HTERT RPE-1 (cell line): ENCODE results near the gene SF3A1.

Experiments used
- in situ Hi-C: fragments of 300-500 bp; cut with MboI; formaldehyde crosslinking; loops from 4 replicates; pipeline ENCODE4 v1.14.3; 2020; ENCODE audit warnings: low sequenced_read_pairs

Gene SF3A1

GRCh38 chr22:30305906-30306626 is 50.6 kb downstream of the SF3A1 start:
- in situ Hi-C loops: no loop called here

GRCh38 chr22:30305519-30305905 is 51.2 kb downstream of the SF3A1 start:
- in situ Hi-C loops: no loop called here

- in situ Hi-C loops: no loop called here
These were observed 52.0 kb downstream of the SF3A1 start for GRCh38 chr22:30304495-30305244.

- in situ Hi-C loops: no loop called here
These were observed 53.9 kb downstream of the SF3A1 start for GRCh38 chr22:30302810-30303138.

- in situ Hi-C loops: no loop called here
These were observed 54.5 kb downstream of the SF3A1 start for GRCh38 chr22:30301995-30302809.

- in situ Hi-C loops: no loop called here
These were observed 57.4 kb downstream of the SF3A1 start for GRCh38 chr22:30299322-30299721.

GRCh38 chr22:30297991-30298701 is 58.5 kb downstream of the SF3A1 start:
- in situ Hi-C loops: no loop called here

- in situ Hi-C loops: no loop called here
These were observed 59.3 kb downstream of the SF3A1 start for GRCh38 chr22:30297276-30297990.

- in situ Hi-C loops: no loop called here
These were observed 59.9 kb downstream of the SF3A1 start for GRCh38 chr22:30296833-30297232.

GRCh38 chr22:30296324-30296723 is 60.4 kb downstream of the SF3A1 start:
- in situ Hi-C loops: no loop called here

- in situ Hi-C loops: no loop called here
These were observed 61.1 kb downstream of the SF3A1 start for GRCh38 chr22:30295576-30295975.

- in situ Hi-C loops: no loop called here
These were observed 61.9 kb downstream of the SF3A1 start for GRCh38 chr22:30294830-30295229.

- in situ Hi-C loops: no loop called here
These were observed 62.6 kb downstream of the SF3A1 start for GRCh38 chr22:30294066-30294465.

- in situ Hi-C loops: no loop called here
These were observed 63.7 kb downstream of the SF3A1 start for GRCh38 chr22:30293026-30293425.

- in situ Hi-C loops: no loop called here
These were observed 64.4 kb downstream of the SF3A1 start for GRCh38 chr22:30292069-30292970.

- in situ Hi-C loops: no loop called here
These were observed 65.4 kb downstream of the SF3A1 start for GRCh38 chr22:30291058-30291892.

- in situ Hi-C loops: no loop called here
These were observed 66.2 kb downstream of the SF3A1 start for GRCh38 chr22:30290342-30291057.

GRCh38 chr22:30289980-30290313 is 66.7 kb downstream of the SF3A1 start:
- in situ Hi-C loops: no loop called here
